ENCODE measurements around the gene NLRP3.
A peak's percentile ranks its signal among the peaks of the same experiment; 100 is the strongest.
"Not testable (repeated sequence)": the region's sequence is repeated elsewhere in the genome, so short reads cannot be mapped to it uniquely, and the experiment has no call there.

NLRP3 gene

GRCh38 chr1:247415423-247416361, at the start of gene NLRP3:
Gene NLRP3 (plus strand): TSS chr1:247416173. CDS start chr1:247418801, 2,628 bp downstream.
- DNase-seq (ENCODE audit: low spot score): peak; percentile 81

GRCh38 chr1:247366345-247366744, 49.6 kb upstream of the NLRP3 start:
- not testable (repeated sequence) for DNase-seq (ENCODE audit: low spot score)

- no peak for DNase-seq (ENCODE audit: low spot score)
Measured at GRCh38 chr1:247366926-247367645, 48.9 kb upstream of the NLRP3 start.

GRCh38 chr1:247367786-247368422, 48.1 kb upstream of the NLRP3 start:
- no peak for DNase-seq (ENCODE audit: low spot score)

- DNase-seq (ENCODE audit: low spot score): no peak
Measured at GRCh38 chr1:247368490-247369145, 47.4 kb upstream of the NLRP3 start.

GRCh38 chr1:247370786-247371732, 44.9 kb upstream of the NLRP3 start:
- no peak for DNase-seq (ENCODE audit: low spot score)

- no peak for DNase-seq (ENCODE audit: low spot score)
Measured at GRCh38 chr1:247371801-247372259, 44.1 kb upstream of the NLRP3 start.

GRCh38 chr1:247373721-247374141, 42.2 kb upstream of the NLRP3 start:
- no peak for DNase-seq (ENCODE audit: low spot score)

- not testable (repeated sequence) for DNase-seq (ENCODE audit: low spot score)
Measured at GRCh38 chr1:247374651-247375334, 41.2 kb upstream of the NLRP3 start.

- no peak for DNase-seq (ENCODE audit: low spot score)
Measured at GRCh38 chr1:247375747-247376146, 40.2 kb upstream of the NLRP3 start.

GRCh38 chr1:247376659-247377058, 39.3 kb upstream of the NLRP3 start:
- DNase-seq (ENCODE audit: low spot score): no peak

GRCh38 chr1:247377656-247378055, 38.3 kb upstream of the NLRP3 start:
- DNase-seq (ENCODE audit: low spot score): not testable (repeated sequence)

GRCh38 chr1:247378334-247379073, 37.5 kb upstream of the NLRP3 start:
- no peak for DNase-seq (ENCODE audit: low spot score)

GRCh38 chr1:247385283-247385682, 30.7 kb upstream of the NLRP3 start:
- DNase-seq (ENCODE audit: low spot score): peak; percentile 50

GRCh38 chr1:247386217-247386616, 29.8 kb upstream of the NLRP3 start:
- no peak for DNase-seq (ENCODE audit: low spot score)

GRCh38 chr1:247386687-247387086, 29.3 kb upstream of the NLRP3 start:
- DNase-seq (ENCODE audit: low spot score): peak; percentile 58

- DNase-seq (ENCODE audit: low spot score): peak; percentile 35
Measured at GRCh38 chr1:247387096-247387495, 28.9 kb upstream of the NLRP3 start.

- DNase-seq (ENCODE audit: low spot score): no peak
Measured at GRCh38 chr1:247387565-247387964, 28.4 kb upstream of the NLRP3 start.

GRCh38 chr1:247390116-247390791, 25.7 kb upstream of the NLRP3 start:
- peak; percentile 91 for DNase-seq (ENCODE audit: low spot score)

All from pons (tissue), 1 donor.